ENCODE measurements around the gene OSM. TPM values are rescaled to one million over a fixed set of nuclear protein-coding genes. Genes with fewer than 3 reads are reported as not detected.

Gene OSM
- total and polyA plus RNA-seq, 8 donors: 0.17 to 6.3 (median 0.58) TPM

DNA sequence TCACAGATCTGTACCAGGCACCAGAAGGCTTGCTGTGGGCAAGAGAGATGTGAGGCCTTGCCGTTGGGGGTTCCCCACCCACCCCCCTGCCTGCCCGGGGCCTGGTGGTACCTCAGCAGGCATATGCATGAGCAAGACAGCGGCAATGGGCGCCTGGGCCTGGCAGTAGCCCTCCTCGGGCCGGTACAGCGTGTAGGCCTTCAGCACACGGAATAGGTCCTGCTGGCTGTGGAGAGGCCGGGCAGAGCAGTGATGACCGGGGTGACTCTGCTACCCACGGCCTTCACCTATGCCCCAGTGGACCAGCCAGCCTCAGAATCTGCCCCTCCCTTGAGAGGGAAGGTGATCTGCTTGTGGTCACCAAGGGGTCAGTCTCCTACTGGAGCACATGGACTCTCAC is 28.2 kb upstream of the OSM start:
- Histone ChIP-seq H3K9me3 (no peaks in the 10 kb centered on the region), H3K4me3 (no peak overlapping the region), H3K27me3 (no peaks in the 10 kb centered on the region), H3K27ac (peak overlapping the region in 1 of 2 donors; percentile 39), H3K36me3 (peaks cover 0 to 85% of the 10 kb centered on the region in 2 donors), H3K4me1 (peaks cover 32 to 49% of the 10 kb centered on the region in 2 donors)
- ATAC-seq (no peak), DNase-seq (no peak)
- intact Hi-C loops (cut with DNase I): no loop called here
- TF ChIP-seq, protein P1, sequence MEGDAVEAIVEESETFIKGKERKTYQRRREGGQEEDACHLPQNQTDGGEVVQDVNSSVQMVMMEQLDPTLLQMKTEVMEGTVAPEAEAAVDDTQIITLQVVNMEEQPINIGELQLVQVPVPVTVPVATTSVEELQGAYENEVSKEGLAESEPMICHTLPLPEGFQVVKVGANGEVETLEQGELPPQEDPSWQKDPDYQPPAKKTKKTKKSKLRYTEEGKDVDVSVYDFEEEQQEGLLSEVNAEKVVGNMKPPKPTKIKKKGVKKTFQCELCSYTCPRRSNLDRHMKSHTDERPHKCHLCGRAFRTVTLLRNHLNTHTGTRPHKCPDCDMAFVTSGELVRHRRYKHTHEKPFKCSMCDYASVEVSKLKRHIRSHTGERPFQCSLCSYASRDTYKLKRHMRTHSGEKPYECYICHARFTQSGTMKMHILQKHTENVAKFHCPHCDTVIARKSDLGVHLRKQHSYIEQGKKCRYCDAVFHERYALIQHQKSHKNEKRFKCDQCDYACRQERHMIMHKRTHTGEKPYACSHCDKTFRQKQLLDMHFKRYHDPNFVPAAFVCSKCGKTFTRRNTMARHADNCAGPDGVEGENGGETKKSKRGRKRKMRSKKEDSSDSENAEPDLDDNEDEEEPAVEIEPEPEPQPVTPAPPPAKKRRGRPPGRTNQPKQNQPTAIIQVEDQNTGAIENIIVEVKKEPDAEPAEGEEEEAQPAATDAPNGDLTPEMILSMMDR (IDR thresholded peaks at IDR 0.05): no peak

DNA sequence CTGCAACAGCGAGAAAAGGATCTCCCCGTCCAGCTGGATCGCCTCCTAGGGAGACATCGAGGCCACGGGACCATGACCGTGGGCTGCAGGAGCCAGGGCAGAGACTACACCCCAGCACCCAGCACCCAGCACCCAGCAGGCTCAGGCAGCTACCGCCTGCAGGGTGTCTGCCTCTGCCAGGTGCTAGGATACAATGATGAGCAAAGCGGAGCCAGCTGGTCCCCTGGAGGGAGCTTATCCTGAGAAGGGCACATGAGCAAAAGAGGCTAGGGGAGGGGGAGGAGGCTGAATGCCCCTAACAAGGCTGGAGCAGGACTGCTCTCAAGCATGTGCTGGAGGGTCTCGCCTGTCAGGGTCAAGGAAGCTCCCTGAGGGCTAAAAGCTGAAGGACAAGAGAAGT is 27.4 kb upstream of the OSM start:
- intact Hi-C loops (cut with DNase I): no loop called here
- Histone ChIP-seq H3K36me3 (peaks cover 0 to 77% of the 10 kb centered on the region in 2 donors), H3K4me1 (peaks cover 32 to 47% of the 10 kb centered on the region in 2 donors), H3K4me3 (no peak overlapping the region), H3K9me3 (no peaks in the 10 kb centered on the region), H3K27ac (no peak overlapping the region), H3K27me3 (no peaks in the 10 kb centered on the region)
- TF ChIP-seq, protein P1 (IDR thresholded peaks at IDR 0.05): no peak
- ATAC-seq: no peak
- DNase-seq: no peak

DNA sequence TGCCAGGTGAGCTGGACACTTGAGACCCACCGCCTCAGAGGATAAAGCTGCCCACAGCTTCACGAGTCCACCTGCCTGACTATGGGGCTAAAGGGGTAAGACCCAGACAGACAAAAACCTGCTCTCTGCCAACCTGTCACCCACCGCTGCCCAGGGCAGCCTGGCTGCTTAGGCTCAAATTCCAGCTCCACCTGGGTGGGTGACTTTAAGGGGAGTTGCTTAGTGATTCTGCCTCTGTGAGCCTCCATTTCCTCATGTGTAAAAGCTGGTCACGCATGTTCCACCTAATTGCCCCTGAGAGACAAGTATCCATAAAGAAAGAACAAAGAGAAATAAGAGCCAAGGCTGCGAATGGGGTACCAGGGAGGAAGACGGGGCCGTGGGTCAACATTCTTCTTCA is 26.4 kb upstream of the OSM start:
- TF ChIP-seq, protein P1 (IDR thresholded peaks at IDR 0.05): no peak
- Histone ChIP-seq H3K36me3 (peaks cover 0 to 66% of the 10 kb centered on the region in 2 donors), H3K4me3 (no peak overlapping the region), H3K27ac (peak overlapping the region in 1 of 2 donors; percentile 88), H3K4me1 (peaks cover 37 to 56% of the 10 kb centered on the region in 2 donors), H3K27me3 (no peaks in the 10 kb centered on the region), H3K9me3 (no peaks in the 10 kb centered on the region)
- ATAC-seq (no peak), DNase-seq (no peak)
- intact Hi-C loops (cut with DNase I): no loop called here

DNA sequence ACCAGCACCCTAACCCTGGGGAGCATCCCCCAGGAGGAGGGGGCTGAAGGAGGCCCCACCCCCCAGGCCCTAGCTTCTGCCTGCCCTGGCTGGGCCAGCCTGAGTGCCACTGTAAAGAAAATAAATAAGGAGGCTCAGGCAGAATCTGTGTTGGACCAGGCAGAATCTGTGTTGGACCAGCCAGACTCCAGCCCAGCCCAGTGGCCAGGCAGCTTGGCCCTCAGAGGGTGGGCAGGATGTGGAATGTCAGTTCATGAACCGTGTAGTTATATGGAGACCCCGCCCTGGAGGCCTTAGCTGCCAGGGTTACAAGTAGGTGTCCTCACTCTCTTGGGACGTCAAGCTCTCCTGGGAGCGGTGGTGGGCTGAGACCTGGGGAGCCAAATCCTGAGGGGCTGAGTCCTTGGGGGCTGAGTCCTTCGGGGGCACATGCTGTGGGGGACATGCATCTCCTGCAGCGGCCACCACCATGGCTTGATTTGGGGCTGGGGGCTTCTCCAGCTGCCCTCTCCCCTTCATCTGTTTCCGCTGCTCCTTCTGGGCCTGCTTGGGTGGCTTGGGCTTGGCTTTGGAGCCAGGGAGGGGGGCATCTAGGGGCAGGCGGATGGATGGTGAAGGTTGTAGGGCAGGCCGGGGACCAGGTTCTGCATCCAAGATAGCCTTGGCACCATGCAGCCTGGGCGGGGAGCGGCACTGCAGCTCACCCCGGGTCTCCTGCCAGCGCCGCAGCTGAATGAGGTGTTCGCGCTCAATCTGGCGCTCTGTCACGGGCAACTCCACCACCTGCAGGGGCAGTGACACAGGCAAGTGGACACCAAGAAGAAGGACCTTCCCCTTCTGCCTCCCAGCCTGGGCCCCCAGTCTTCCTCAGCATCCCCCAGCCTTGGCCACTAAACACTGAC is 25.7 kb upstream of the OSM start:
- Histone ChIP-seq H3K27me3 (no peaks in the 10 kb centered on the region), H3K9me3 (no peaks in the 10 kb centered on the region), H3K4me1 (peaks cover 35 to 56% of the 10 kb centered on the region in 2 donors), H3K36me3 (peaks cover 0 to 59% of the 10 kb centered on the region in 2 donors), H3K27ac (peak overlapping the region; percentile 87 to 88), H3K4me3 (no peak overlapping the region)
- ATAC-seq: no peak
- TF ChIP-seq, protein P1 (IDR thresholded peaks at IDR 0.05): no peak
- DNase-seq: peak in 1 of 4 donors; percentile 56
- intact Hi-C loops (cut with DNase I): no loop called here

DNA sequence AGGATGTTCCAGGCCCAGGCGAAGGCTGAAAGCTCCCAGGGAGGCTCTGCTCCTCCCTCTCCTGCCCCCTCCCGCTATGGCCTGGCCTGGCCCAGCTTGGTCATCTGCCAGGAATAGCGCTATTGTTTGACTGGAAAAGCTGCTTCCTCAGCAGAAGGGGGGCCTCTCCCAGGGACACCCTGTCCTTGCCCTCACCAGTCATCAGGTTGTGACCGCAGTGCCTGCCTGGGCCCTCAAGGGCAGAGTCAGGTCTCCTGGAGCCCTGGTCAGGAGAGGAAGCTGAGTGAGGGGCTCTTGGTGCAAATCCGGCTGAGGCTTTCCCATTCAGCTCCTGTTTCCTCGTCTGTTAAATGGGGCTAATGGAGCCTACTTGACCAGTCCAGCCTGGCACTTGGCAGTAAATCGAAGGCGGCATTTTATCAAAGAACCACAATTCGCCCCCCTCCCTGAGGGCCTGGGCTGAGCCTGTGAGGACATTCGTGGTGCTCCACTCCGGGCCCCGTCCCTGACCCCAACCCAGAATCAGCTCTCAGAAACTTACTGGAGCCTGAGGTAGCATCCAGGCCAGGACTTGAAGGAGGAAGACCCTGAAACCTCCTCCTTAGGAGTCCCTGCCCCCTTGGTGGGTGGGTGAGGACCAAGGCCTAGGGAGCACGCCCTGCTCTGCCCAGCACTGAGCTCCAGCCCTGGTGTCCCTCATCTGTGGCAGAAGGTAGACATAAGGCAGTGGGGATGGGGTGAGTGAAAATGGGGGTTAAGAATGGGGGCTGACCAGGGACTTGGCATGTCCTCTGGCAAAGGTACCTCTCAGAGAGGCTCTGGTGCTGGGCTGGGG is 24.6 kb upstream of the OSM start:
- TF ChIP-seq, protein P1 (IDR thresholded peaks at IDR 0.05): no peak
- Histone ChIP-seq H3K4me1 (peaks cover 31 to 57% of the 10 kb centered on the region in 2 donors), H3K27me3 (no peaks in the 10 kb centered on the region), H3K27ac (peak overlapping the region; percentile 87 to 88), H3K4me3 (no peak overlapping the region), H3K9me3 (no peaks in the 10 kb centered on the region), H3K36me3 (peaks cover 0 to 50% of the 10 kb centered on the region in 2 donors)
- DNase-seq (peak; percentile 59 to 82 (median 81)), ATAC-seq (peak; percentile 7)
- intact Hi-C loops (cut with DNase I): no loop called here

Measured in left lung (tissue), 10 donors.